ENCODE data around the gene HEPN1. TPM values are rescaled to one million over a fixed set of nuclear protein-coding genes. Genes with fewer than 3 reads are reported as not detected.

The HEPN1 gene
- total and polyA plus RNA-seq, 2 of the 8 experiments (the other 6 are each of a cell fraction or from before 2014, with no cell fraction given) = not detected

DNA sequence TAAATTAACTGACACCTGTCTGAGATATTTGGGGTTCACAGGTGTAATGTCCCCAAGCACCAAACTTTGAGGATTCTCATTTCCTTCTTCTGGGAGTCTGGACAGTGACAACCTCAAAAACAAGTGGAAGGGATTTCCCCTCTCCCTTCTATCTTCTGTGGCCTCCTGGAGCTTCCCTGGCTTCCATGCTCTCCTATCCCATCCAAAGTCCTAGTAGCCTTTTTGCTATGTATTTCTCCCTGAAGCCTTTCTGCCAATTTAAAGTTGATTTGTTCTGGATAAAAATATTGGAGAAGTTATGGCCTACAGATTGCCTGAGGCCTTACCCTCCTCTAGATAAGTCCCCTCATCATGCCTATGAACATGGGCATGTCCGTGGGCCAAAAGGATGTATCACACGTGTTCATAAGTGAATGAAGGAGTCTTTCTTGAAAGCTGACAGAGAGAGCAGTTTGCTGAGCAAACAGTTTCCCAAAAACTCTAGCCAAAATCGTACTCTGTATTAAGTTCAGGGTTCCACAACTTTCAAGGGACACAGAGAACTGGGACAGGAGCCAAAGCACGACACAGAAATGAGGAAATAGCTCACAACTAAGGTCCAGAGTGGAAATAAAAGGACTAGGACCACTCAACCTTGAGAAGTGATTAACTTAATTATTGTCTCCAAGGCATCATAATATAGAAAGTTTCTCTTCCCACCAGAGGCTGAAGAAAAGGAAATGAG is 10.1 kb downstream of the HEPN1 start:
- no peak overlapping the region for H2BK5ac ChIP-seq (ENCODE audit: low read depth, low read length)
- no peak overlapping the region for H3K23ac ChIP-seq (ENCODE audit: insufficient read length)
- H2BK120ac ChIP-seq (replicated peaks; ENCODE audit: low read depth, low read length) = no peak overlapping the region
- no peak overlapping the region for H3K9ac ChIP-seq (replicated peaks in 1 of 4; ENCODE audit: extremely low read depth in 1 of 4, low read depth in 3 of 4, low read length in 3 of 4)
- no peaks in the 10 kb centered on the region for H4K20me1 ChIP-seq (replicated peaks in 1 of 2; ENCODE audit: control insufficient read depth in 1 of 2, insufficient read depth in 2 of 2, low read length in 2 of 2)
- H3K36me3 ChIP-seq (ENCODE audit: control insufficient read depth in 2 of 4, insufficient read depth in 4 of 4, low read length in 3 of 4) = no peaks in the 10 kb centered on the region
- FAIRE-seq (no peak), DNase-seq (ENCODE audit: low read depth in 1 of 2, low spot score in 2 of 2) (no peak)
- no peak overlapping the region for H3K18ac ChIP-seq (ENCODE audit: extremely low read depth, low read length)
- POLR2A ChIA-PET (ENCODE audit: partially characterized antibody) = no interaction called here
- no peak overlapping the region for H4K91ac ChIP-seq (replicated peaks; ENCODE audit: insufficient read length, low read length)
- no peaks in the 10 kb centered on the region; the same call in 1 of the 2 replicates for H3K23me2 ChIP-seq (ENCODE audit: low read depth, low read length)
- no peak overlapping the region for H2BK20ac ChIP-seq (ENCODE audit: low read length)
- no peak overlapping the region for H4K5ac ChIP-seq (ENCODE audit: insufficient read length, low read depth, low read length)
- H2AFZ ChIP-seq (ENCODE audit: low read length) = no peak overlapping the region
- H3K14ac ChIP-seq (ENCODE audit: insufficient read length) = no peak overlapping the region
- peaks cover 0 to 8% (median 1%) of the 10 kb centered on the region in 4 experiments; a peak in 3 of 7 replicates for H3K27me3 ChIP-seq (replicated peaks in 1 of 4; ENCODE audit: control insufficient read depth in 3 of 4, extremely low read depth in 1 of 4, insufficient read depth in 3 of 4, low read length in 3 of 4)
- H3K79me1 ChIP-seq (ENCODE audit: low read depth, low read length) = no peaks in the 10 kb centered on the region
- no peak overlapping the region for H2AK5ac ChIP-seq (ENCODE audit: low read depth, low read length)
- H3K79me2 ChIP-seq (ENCODE audit: control insufficient read depth in 1 of 2, insufficient read depth in 2 of 2, low read length in 2 of 2) = no peaks in the 10 kb centered on the region
- H3K4ac ChIP-seq (replicated peaks; ENCODE audit: insufficient read length, low read depth, low read length) = no peak overlapping the region
- H3K4me2 ChIP-seq (ENCODE audit: insufficient read depth in 1 of 2, low read depth in 2 of 2, low read length in 2 of 2) = no peak overlapping the region
- CTCF ChIA-PET (ENCODE audit: partially characterized antibody) = interaction anchor here (1.1 to 1.4 kb wide), 2 partner anchors 8 to 504 kb away, joined by 3 to 4 read pairs; no protein-coding TSS in a partner anchor
- no peaks in the 10 kb centered on the region for H3K9me3 ChIP-seq (ENCODE audit: insufficient read depth in 2 of 2, low read depth in 1 of 2, low read length in 1 of 2)
- H3K27ac ChIP-seq (ENCODE audit: low read depth, low read length) = no peak overlapping the region
- no peak overlapping the region for H4K8ac ChIP-seq (ENCODE audit: extremely low read depth, insufficient read depth, low read length)
- no peak overlapping the region for H3K56ac ChIP-seq (replicated peaks; ENCODE audit: insufficient read length, low read depth, low read length)
- H2BK15ac ChIP-seq (ENCODE audit: low read length) = no peak overlapping the region
- 72% methylated on average over 4 of the region's 4 CpGs; no CpG with 5 or more reads in 1 of the 2 experiments for WGBS, 2 experiments (ENCODE audit: extremely low coverage in 1 of 2, insufficient coverage in 1 of 2, insufficient read length in 1 of 2, insufficient replicate concordance in 2 of 2, low coverage in 1 of 2, low lambda C conversion rate in 2 of 2, missing lambda C conversion rate in 1 of 2)
- no peak overlapping the region for H3K4me3 ChIP-seq (ENCODE audit: extremely low read depth in 1 of 4, insufficient read depth in 2 of 4, low read depth in 3 of 4, low read length in 4 of 4)
- no peaks in the 10 kb centered on the region for H3K4me1 ChIP-seq (replicated peaks in 1 of 4; ENCODE audit: control insufficient read depth in 3 of 4, insufficient read depth in 4 of 4, low read length in 3 of 4)
- TF ChIP-seq, protein P1, sequence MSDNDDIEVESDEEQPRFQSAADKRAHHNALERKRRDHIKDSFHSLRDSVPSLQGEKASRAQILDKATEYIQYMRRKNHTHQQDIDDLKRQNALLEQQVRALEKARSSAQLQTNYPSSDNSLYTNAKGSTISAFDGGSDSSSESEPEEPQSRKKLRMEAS (IDR thresholded peaks at IDR 0.05) = no peak
- TF ChIP-seq BRCA1 (IDR thresholded peaks at IDR 0.05; ENCODE audit: low read depth, low read length) (no peak), HDAC2 (IDR thresholded peaks at IDR 0.05; ENCODE audit: borderline replicate concordance in 1 of 2, low read depth in 2 of 2, low read length in 2 of 2) (no peak), SAP30 (IDR thresholded peaks at IDR 0.05; ENCODE audit: insufficient read depth, insufficient replicate concordance, low read length) (no peak), ASH2L (IDR thresholded peaks at IDR 0.05; ENCODE audit: low read length) (no peak), SP2 (IDR thresholded peaks at IDR 0.05; ENCODE audit: low read length) (no peak)
- TF ChIP-seq, protein P2, sequence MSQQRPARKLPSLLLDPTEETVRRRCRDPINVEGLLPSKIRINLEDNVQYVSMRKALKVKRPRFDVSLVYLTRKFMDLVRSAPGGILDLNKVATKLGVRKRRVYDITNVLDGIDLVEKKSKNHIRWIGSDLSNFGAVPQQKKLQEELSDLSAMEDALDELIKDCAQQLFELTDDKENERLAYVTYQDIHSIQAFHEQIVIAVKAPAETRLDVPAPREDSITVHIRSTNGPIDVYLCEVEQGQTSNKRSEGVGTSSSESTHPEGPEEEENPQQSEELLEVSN (IDR thresholded peaks at IDR 0.05) = no peak
- H2BK12ac ChIP-seq (ENCODE audit: low read depth, low read length) = no peak overlapping the region
